ENCODE results near the gene MEF2C. TPM values are rescaled to one million over a fixed set of nuclear protein-coding genes. Genes with fewer than 3 reads are reported as not detected.

The MEF2C gene
- total and polyA plus RNA-seq, 7 experiments from 2014 or later: 0.07 to 40.0 (median 2.2) TPM

DNA sequence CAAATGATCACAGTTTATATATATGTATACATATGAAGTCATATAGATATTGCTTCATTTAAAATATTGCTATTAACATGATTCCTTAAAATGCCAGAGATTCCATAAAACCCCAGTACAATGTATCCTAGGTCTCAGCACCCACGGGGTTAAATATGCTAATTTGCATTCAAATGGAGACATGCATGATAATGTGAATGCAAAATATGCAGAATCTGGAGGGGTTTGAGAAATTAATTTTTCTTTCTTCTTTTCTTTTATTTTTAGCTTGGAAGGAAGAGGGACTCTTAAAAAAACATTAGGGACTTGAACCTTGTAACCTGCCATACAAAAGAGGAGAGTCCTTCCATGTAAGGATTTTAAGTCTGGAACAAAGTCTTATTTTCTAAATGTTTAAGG is 211.9 kb downstream of the MEF2C start:
- Histone ChIP-seq H3K36me3 (ENCODE audit: control insufficient read depth in 2 of 3, insufficient read depth in 3 of 3, low read length in 3 of 3) (no peaks in the 10 kb centered on the region), H3K27me3 (ENCODE audit: control insufficient read depth in 2 of 2, insufficient read depth in 2 of 2, low read length in 2 of 2) (peaks cover 7 to 38% of the 10 kb centered on the region in 2 donors), H3K4me3 (ENCODE audit: low read length) (no peak overlapping the region), H3K4me1 (ENCODE audit: control insufficient read depth in 2 of 2, insufficient read depth in 2 of 2, low read length in 2 of 2) (peaks cover 3 to 14% of the 10 kb centered on the region in 2 donors), H3K9me3 (ENCODE audit: control insufficient read depth in 2 of 3, low read length in 3 of 3) (peaks cover 0 to 2% (median 0%) of the 10 kb centered on the region in 3 experiments), H3K27ac (ENCODE audit: low read depth, low read length) (no peak overlapping the region)
- POLR2A ChIA-PET: no interaction called here
- no peak for ATAC-seq
- CTCF ChIA-PET: no interaction called here
- H3K27ac Mint-ChIP-seq: no peak overlapping the region
- H3K27me3 Mint-ChIP-seq: peaks cover 86 to 96% (median 89%) of the 10 kb centered on the region in 5 donors
- intact Hi-C loops (cut with micrococcal nuclease): no loop called here
- peaks cover 27 to 57% (median 41%) of the 10 kb centered on the region in 7 donors for H3K4me1 Mint-ChIP-seq
- no peak overlapping the region for H3K4me3 Mint-ChIP-seq
- peaks cover 0 to 6% (median 4%) of the 10 kb centered on the region in 5 donors for H3K36me3 Mint-ChIP-seq
- no peak for DNase-seq
- peaks cover 0 to 49% (median 13%) of the 10 kb centered on the region in 11 donors for H3K9me3 Mint-ChIP-seq

GRCh38 chr5:88670461-88670860 is 212.5 kb downstream of the MEF2C start:
- no peak for ATAC-seq
- ChIA-PET CTCF (no interaction called here), POLR2A (no interaction called here)
- intact Hi-C loops (cut with micrococcal nuclease): no loop called here
- Histone ChIP-seq H3K4me1 (ENCODE audit: control insufficient read depth in 2 of 2, insufficient read depth in 2 of 2, low read length in 2 of 2) (peaks cover 8 to 14% of the 10 kb centered on the region in 2 donors), H3K27ac (ENCODE audit: low read depth, low read length) (no peak overlapping the region), H3K36me3 (ENCODE audit: control insufficient read depth in 2 of 3, insufficient read depth in 3 of 3, low read length in 3 of 3) (no peaks in the 10 kb centered on the region), H3K4me3 (ENCODE audit: low read length) (no peak overlapping the region), H3K27me3 (ENCODE audit: control insufficient read depth in 2 of 2, insufficient read depth in 2 of 2, low read length in 2 of 2) (peaks cover 7 to 43% of the 10 kb centered on the region in 2 donors), H3K9me3 (ENCODE audit: control insufficient read depth in 2 of 3, low read length in 3 of 3) (peaks cover 0 to 2% (median 0%) of the 10 kb centered on the region in 3 experiments)
- Mint-ChIP-seq H3K27ac (no peak overlapping the region), H3K36me3 (peaks cover 0 to 6% (median 4%) of the 10 kb centered on the region in 5 donors), H3K9me3 (peaks cover 0 to 54% (median 13%) of the 10 kb centered on the region in 11 donors), H3K4me1 (peaks cover 21 to 57% (median 41%) of the 10 kb centered on the region in 7 donors), H3K27me3 (peaks cover 86 to 96% (median 89%) of the 10 kb centered on the region in 5 donors), H3K4me3 (no peak overlapping the region)
- DNase-seq: no peak

DNA sequence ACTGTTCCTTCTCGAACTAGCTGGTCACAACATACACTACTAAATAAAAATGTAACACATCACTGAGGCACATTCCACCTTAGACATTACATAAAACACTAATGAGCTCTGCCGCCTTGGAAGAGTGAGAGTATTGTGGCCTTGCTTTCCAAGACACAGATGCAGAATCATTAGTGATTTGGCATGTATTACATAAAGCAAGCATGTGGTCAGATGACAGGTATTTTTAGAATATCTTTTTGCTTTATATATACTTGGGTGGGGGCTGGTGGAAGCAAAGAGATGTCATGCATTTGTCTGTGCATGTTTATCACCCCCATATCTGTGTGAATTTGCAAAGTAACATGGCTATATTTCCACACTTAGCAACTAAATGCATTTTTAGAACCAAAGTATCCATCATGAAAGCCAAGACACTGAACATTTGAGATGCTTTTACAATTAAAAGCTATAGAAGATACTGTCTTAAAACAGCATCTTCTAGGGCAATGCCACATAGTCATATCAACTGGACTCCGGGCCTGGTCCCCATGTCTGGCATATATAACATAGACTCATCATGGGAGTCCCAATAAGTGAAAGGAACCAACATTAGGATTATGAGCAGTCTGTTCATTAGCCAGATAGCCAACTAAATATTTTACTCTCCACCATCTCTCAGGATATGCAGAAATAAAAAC is 213.5 kb downstream of the MEF2C start:
- Mint-ChIP-seq H3K4me1 (peaks cover 16 to 49% (median 36%) of the 10 kb centered on the region in 7 donors), H3K9me3 (peaks cover 0 to 60% (median 18%) of the 10 kb centered on the region in 11 donors), H3K27ac (no peak overlapping the region), H3K4me3 (no peak overlapping the region), H3K27me3 (peaks cover 88 to 96% (median 92%) of the 10 kb centered on the region in 5 donors), H3K36me3 (peaks cover 0 to 6% (median 1%) of the 10 kb centered on the region in 5 donors)
- ATAC-seq (no peak), DNase-seq (no peak)
- peaks cover 0 to 2% (median 0%) of the 10 kb centered on the region in 3 experiments for H3K9me3 ChIP-seq (ENCODE audit: control insufficient read depth in 2 of 3, low read length in 3 of 3)
- CTCF ChIA-PET: no interaction called here
- intact Hi-C loops (cut with micrococcal nuclease): loop anchor here (5.0 to 10.0 kb wide), 4 partner anchors 167 to 405 kb away; partner anchors contain the start of genes TMEM161B (in 2 of the 2) and MEF2C (in 1 of the 2)
- H3K36me3 ChIP-seq (ENCODE audit: control insufficient read depth in 2 of 3, insufficient read depth in 3 of 3, low read length in 3 of 3): no peaks in the 10 kb centered on the region
- H3K4me1 ChIP-seq (ENCODE audit: control insufficient read depth in 2 of 2, insufficient read depth in 2 of 2, low read length in 2 of 2): peaks cover 7 to 8% of the 10 kb centered on the region in 2 donors
- no peak overlapping the region for H3K27ac ChIP-seq (ENCODE audit: low read depth, low read length)
- no peak overlapping the region for H3K4me3 ChIP-seq (ENCODE audit: low read length)
- peaks cover 10 to 43% of the 10 kb centered on the region in 2 donors for H3K27me3 ChIP-seq (ENCODE audit: control insufficient read depth in 2 of 2, insufficient read depth in 2 of 2, low read length in 2 of 2)
- POLR2A ChIA-PET: no interaction called here

DNA sequence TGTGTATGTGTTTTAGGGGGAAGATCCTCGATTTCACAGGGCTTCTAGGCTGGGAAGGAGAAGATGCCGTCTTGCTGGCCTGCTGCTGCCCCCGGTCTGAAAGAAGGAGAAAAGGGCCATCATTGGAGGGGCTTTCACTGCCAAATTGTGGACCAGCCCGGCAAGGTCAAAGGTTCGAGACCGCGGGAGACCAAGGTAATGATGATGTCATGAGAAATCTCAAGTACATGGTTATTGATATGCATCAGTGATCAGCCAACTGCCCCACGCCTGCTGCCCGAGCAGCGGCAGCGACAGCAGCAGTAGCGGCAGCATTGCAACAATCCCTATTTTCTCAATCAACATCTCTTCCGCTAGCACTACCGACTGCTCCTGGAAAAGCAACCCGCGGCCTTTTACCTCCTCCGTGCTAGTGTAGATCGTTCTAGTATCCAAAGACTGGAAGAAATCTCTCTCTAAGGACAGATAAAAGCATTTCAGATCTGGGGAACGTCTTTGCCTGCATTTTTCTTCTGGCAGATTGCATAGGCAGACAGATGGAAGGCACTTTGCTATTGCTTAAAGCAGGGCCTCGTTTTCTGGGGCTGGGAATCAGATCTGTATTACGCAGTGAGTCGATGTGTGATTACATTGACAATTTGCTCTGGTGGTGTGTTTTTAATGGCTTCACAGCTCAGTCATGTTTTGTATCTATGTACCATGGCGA is 215.3 kb downstream of the MEF2C start:
- Mint-ChIP-seq H3K27ac (no peak overlapping the region), H3K36me3 (peaks cover 0 to 4% (median 0%) of the 10 kb centered on the region in 5 donors), H3K9me3 (peaks cover 0 to 66% (median 28%) of the 10 kb centered on the region in 11 donors), H3K27me3 (peaks cover 95 to 100% (median 95%) of the 10 kb centered on the region in 5 donors), H3K4me3 (peak overlapping the region in 9 of 10 donors; percentile 75 to 88 (median 86)), H3K4me1 (peaks cover 12 to 37% (median 25%) of the 10 kb centered on the region in 7 donors)
- Histone ChIP-seq H3K27me3 (ENCODE audit: control insufficient read depth in 2 of 2, insufficient read depth in 2 of 2, low read length in 2 of 2) (peaks cover 10 to 30% of the 10 kb centered on the region in 2 donors), H3K36me3 (ENCODE audit: control insufficient read depth in 2 of 3, insufficient read depth in 3 of 3, low read length in 3 of 3) (no peaks in the 10 kb centered on the region), H3K4me3 (ENCODE audit: low read length) (peak overlapping the region; percentile 45), H3K9me3 (ENCODE audit: control insufficient read depth in 2 of 3, low read length in 3 of 3) (peaks cover 0 to 2% (median 0%) of the 10 kb centered on the region in 3 experiments), H3K4me1 (ENCODE audit: control insufficient read depth in 2 of 2, insufficient read depth in 2 of 2, low read length in 2 of 2) (peaks cover 7 to 8% of the 10 kb centered on the region in 2 donors), H3K27ac (ENCODE audit: low read depth, low read length) (no peak overlapping the region)
- ATAC-seq (no peak), DNase-seq (no peak)
- CTCF ChIA-PET: no interaction called here
- intact Hi-C loops (cut with micrococcal nuclease): loop anchor here (2.0 to 10.0 kb wide), 6 partner anchors 13 to 403 kb away; partner anchors contain the start of genes TMEM161B (in 2 of the 2) and MEF2C (in 1 of the 2)
- POLR2A ChIA-PET: interaction anchor here (0.6 kb wide), 1 partner anchor 1019 kb away, joined by 3 read pairs; no protein-coding TSS in a partner anchor
